HG02571 (cell line): Measurements from ENCODE around the gene ATG10.
"Not testable (repeated sequence)": the region's sequence is repeated elsewhere in the genome, so short reads cannot be mapped to it uniquely, and the experiment has no call there.

ENCODE experiments used
- ATAC-seq: cut with Tn5 transposase; IDR thresholded peaks from one replicate; pipeline ENCODE4 v1.9.1; 2021; ENCODE audit warnings: mild to moderate bottlenecking, moderate library complexity; ENCODE audit not compliant: unreplicated experiment

Gene ATG10

DNA sequence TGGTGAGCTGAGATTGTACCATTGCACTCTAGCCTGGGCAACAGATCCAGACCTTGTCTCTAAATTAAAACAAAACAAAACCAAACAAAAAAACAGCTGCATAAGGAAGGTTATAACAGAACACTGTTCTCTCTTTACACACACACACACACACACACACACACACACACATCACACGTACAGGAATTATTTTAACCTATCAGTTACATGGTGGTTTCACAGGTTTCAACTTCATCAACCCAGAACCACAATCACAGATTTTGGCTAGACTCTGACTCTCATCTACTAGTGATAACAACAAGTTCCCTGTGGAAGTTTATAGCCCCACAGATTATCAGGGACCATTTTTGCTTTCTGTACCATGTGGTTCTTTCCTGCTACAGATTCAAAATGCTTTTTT lies 246.1 kb downstream of the ATG10 start:
- no peak for ATAC-seq

DNA sequence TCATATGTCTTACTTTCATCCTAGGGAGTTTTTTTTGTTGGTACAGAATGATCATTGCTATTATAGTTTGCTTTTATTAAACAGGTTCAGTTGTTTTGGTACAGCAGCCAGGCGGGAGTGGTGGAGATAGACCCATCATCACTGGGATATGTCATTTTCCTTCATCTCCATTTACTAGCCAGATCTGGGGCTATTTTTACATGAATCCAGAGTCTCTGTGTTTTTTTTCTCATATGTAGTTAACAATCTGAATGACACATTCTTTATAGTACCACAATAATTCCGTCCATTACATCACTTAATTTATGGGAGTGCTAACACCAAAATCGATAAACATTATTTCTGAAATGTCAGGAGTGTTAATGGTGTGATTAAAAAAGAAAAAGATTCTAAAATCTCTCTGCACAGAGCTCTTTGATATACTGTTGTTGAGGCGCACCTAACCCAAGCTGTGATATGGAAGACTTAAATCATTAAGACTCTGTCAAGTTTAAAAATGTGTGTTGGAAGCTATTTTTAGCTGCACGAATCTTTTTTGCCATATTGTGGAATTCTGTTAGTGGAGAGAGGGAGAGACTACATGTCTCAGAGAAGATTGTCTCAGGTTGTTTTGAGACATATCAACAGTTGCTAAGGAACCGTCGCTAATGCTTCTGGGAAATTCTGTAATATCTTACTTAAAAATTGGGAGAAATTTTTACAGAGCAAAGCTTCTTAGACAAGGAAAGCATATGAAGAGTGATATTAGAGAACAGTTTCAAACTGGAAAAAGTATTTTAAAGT lies 246.7 kb downstream of the ATG10 start:
- ATAC-seq, result no peak

DNA sequence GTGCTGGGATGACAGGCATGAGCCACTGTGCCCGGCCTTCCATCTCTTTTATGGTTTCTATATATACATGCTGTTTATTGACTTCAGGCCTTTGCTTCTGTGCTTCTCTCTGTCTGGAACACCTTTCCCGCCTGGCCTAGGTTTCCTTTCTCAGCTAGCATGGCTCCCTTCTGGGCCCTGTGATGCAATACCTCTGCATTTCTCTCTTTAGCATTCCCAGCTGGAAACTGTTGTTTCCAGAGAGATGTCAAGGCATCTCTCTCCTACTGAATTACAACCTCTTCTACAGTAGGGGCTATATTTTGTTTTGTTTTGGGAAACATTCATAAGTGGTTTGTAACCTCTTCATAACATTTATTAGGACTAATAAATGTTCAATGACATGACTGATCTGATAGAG lies 249.2 kb downstream of the ATG10 start:
- no peak for ATAC-seq

DNA sequence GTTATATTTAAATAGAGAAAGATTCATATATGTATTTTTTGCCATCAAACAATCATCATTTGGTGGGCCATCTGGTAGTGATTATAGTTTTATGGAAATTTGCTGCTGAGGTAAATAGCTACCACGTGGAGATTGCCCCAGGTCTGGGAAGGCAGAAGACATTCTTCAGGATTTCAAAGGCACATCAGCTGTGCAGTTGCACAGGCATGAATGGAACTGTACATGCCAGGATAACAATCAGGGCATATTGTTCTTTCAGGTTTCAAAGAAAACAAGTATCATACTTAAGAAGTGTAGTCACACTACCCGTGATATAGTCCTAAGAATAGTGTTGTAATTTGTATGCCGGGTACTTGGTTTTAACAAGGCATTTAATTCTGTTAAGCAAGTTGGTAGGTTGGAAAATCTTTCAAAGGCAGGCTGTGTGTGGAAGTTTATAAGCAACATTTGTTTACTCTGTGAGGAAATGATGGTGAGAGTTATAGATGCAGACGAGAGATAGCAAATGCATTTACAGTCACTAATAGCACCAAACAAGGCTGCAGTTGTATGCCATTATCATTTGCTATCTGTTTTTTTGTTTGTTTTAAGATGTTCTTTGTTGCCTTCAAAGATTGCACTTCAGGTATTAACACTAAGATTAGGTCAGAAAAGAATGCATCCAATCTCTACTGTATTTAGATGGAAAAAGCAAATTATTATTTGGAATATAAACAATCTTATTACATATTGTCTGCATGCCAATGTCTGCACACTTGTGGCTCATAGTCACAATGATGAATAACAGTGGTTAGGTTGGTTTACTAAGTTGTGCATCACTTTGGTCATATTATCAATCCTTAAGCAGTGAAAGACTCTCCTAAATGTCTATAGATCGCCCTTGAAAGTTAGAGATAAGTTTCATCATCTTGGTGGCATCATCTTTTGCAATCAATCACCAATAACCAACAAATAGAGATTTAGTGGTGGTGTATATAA lies 251.1 kb downstream of the ATG10 start:
- no peak for ATAC-seq

DNA sequence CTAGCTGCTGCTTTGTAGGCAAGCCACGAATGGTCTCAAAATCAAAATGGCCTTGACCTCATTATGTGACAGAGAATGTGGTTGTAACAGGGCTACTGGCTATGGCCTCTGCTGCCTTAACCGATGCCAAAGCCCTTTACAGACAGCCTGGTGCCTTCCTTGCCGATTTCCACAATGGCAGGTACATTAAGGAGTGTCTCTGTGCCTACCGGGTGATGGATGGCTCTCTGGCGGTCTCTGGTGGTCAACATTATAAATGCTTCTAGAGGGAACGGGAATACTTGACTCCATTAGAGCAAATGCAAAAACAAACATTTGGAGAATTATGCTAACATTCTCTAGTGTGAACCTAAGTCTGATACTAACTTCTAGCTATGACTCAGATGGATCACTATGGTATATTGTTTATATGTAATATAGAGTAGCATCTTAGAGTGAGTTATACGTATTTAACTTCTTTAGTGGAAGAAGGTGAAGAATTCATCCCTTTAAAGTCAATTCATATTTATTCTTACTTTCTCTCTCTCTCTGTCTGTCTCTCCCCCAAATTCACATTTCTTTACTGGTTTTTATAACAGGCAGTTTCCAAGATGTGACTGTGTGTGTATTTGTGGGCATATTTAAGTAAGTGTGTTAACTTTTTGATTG lies 253.8 kb downstream of the ATG10 start:
- ATAC-seq, result peak; percentile 78

DNA sequence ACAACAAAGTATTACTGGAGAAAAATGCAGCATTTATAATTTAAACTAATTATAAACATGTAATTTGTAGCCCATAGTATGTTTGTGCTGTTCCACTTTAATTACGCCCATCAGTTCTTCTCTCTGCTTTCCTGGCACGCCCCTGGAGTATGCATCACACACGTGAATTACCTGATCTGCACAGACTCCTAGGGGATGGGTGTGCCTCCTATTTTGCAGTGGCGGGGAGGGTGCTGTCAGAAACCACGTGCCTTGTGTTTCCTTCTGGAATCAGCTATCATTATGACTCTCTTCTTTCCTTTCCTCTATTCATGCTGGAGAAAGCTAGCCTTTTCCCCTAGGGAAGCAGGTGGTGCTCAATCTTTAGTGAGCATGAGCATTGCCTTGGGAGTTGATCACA lies 263.1 kb downstream of the ATG10 start:
- no peak for ATAC-seq

DNA sequence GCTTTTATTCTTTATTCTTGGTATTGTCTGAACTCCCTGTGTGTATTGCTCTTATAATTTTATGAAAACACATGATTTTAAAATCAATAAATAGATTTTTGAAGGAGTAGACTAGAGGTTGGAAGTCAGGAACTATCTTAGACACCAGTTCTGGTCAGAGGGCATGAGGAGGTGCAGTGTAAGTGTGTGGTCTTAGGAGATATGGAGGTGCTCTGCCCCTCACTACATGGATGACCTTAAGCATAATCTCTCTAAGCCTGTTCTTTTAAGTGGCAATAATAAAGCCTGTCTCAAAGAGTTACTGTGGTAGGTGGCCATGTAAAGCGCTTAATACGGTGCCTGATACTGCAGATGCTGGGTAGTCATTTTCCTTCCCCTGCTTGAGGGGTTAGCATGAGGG lies 272.3 kb downstream of the ATG10 start:
- no peak for ATAC-seq

DNA sequence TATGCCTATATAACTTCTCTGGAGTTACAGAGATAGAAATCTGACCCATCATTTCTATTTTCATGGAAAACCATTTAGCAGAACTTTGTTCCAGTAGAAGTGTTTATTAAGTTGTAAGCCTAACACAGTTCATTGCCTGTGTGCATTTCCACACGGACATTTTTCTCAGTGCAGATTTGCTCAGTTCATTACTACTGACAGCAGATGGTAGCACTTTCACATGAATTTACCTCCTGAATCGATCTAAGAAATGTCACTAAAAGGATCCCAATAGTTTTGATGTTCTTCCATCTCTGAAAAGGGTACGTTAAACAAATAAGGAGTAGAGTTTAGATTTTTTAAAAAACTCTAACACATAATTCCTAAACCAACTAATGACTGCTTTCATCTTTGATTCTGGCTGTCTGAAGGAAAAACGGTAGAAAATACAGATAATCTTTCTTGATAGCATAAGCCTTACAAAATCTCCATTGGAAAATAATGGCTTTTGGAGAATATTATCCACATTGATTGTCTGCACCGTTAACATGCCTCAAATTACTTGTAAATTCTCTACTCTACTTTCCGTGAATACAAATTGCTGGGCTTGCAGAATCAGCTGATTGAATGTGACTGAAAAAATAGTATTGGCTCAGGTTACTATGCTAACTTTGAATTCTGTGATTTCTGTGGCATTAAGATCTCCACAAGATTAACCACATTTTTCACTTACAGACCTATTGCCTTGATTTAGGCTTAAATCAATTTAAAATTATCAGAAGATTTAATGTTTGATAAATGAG lies 273.2 kb downstream of the ATG10 start:
- ATAC-seq, result no peak

DNA sequence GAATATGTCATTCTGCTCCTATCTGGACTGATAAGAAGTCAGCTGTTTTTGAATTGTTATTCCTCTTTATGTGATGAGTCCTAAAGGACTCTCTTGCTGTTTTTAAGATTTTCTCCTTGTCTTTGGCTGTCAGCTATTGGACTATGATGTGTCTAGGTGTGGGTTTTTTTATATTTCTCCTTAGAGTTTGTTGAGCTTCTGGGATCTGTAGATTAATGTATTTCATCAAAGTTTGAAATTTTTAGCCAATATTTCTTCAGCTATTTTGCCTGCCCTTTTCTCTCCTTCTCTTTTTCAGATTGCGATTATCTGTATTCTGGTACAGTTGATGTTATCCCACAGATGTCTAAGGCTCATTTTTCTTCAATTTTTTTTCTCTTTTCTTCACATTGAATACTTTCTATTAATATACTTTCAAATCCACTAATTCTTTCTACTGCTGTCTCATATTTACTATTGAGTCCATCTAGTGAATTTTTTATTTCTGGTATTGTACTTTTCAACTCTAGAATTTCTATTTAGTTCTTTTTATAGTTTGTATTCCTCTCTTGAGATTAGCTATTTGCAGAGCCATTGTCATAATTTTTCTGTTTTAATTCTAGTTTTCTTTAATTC lies 275.2 kb downstream of the ATG10 start:
- ATAC-seq, result no peak

DNA sequence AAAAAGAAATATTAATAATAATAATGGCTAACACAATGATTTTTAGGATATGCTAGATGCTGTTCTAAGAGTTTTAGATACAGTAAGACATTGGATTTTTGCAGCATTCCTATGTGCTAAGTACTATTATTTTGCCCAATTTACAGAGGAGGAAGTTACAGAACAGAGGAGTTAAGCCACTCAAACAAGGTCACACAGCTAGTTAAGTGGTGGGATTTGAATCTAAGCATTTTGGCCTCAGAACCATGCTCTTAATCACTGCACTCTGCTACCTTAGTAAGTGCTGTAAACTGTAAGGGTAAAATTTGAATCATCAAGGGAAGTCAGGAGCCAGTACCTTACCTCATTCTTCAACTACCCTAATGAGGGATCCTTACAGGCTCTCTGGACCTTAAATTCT lies 280.9 kb downstream of the ATG10 start:
- no peak for ATAC-seq

DNA sequence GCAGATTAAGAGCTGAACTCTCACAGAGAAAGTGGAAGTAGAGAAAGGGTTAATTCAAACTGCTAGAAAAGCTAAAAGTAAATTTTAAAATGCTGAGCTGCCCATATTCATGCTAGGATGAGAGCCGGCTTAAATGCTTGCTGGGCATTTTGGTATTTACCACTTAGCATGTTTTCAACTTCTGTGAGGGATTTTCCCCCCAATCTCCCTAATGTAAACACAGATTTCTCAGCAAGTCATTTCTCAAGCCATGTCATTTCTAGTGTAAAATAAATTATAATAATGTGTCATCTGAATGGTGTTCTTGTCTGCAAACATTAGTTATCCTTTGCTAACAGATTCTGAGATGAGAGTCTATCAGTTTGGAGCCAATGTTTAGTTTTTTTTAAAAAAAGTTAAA lies 284.0 kb downstream of the ATG10 start:
- ATAC-seq, result no peak

DNA sequence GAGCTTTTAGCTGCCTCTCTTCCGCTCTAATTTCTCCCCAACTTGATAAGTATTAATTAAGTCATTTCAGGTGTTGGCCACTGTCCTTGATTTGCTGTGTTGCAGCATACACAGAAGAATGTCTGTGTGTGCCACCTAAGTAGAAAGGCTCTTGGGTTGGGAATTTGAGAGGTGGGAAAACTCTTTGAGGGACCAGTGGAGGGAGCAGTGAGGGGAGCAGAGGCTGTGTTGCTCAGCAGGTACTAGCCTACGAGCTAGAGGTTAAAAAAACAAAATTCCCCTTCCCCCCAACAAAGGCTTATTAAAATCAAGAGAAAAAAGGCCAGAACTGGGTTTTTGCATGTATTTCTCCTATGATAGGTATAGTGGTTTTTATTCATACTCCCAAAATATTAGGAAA lies 285.4 kb downstream of the ATG10 start:
- no peak for ATAC-seq

DNA sequence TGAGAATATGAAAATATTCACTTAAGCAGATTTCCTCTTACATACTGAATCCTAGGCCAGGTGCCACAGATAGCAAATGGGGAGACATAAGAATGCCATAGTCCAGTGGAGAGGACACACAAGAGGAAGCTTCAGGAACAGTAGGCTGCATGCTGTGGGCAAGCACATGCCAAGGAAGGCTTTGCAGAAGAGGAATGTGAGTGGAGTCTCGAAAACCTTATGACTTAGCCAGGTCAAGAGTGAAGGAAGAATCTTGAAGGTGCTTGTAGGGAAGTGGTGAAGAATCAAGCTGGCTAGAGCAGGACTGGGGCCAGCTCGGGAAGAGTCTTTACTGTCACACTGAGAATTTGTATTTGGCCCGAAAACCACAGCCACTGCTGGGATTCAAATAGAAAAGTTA lies 285.9 kb downstream of the ATG10 start:
- ATAC-seq, result no peak

DNA sequence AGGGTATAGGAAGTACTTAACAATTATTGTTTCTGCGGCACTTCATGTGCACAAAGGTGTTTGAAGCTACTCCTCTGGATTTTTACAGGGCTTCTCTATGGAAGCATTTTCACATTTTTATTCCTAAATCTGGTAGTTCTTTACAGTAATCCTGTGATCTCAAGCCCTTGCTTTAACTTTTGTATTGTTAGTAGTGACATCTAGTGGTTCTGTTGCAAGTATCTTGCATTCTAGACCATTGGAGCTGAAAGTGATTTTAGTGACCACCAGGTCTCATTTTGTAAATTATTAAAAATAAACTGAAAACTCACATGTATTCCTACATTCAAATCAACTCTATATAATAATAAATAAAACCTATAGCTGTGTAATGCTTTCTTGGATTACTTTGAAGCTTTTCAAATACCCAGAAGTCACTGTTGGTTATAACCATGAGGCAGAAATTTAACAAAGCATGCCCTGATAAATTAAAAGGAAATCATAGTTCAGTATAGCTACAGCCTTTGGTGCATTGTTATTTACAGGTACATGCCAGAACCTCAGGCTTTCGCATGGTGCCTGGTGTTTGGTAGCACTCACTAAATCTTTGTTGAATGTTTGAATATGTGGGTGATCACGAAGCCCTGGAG lies 287.5 kb downstream of the ATG10 start:
- ATAC-seq, result no peak

DNA sequence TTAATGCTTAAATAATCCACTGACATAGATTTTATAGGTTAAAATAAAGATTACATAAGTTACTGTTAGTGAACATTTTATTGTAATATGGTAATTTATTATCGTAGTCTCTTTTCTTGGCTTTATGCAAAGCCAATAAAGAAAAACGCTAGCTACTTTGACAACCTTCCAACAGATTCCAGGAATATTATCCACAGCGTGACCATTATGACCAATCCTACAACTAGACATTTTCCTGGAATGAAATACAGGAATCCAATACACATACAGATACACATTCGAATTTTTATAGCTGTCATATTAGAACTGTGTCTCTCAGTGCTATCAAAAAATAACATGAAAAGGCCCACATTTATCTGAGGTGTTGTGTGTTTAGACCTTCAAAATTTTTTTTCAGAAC lies 293.2 kb downstream of the ATG10 start:
- ATAC-seq, result no peak

DNA sequence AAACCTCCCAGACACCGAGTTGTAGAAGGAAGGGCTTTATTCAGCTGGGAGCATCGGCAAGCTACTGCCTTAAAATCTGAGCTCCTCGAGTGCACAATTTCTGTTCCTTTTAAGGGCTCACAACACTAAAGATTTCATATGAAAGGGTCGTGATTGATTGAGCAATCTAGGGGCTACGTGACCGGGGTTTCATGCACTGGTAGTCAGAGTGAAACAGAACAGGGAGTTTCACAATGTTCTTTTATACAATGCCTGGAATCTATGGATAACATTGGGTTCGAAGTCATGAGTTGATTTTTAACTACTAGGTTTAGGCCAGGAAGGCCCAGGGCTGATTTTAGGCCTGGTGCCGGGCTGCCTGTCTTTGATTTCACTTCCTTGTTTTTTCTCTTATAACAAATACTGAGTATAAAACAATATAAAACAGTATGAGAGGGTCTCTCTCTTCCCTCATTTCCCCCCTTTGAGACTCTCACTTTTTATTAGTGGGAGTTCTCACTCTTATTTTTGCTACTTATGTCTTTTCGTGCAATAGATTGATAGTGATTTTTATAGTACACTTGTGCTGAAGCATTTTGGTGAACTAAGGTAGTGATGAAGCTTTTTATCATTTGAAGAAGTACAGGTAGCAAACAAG lies 295.6 kb downstream of the ATG10 start:
- not testable (repeated sequence) for ATAC-seq

DNA sequence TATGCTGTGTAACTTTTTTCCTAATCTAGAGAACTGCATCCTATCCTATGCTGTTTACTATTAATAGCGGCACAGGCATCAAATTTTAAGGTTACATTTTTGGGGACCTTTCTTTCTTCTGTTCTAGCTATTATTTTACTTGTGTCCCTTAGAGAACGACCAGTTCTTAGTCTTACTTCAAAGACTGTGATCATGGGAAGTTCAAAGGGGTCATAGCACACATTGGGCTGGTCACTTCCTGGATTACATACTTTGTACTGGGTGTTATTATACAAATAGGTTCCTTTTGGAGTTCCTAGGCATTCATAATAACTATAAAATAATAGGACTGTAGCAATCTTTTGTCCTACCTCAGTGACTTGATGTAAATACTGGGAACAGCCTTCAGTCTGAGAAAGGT lies 297.5 kb downstream of the ATG10 start:
- not testable (repeated sequence) for ATAC-seq

DNA sequence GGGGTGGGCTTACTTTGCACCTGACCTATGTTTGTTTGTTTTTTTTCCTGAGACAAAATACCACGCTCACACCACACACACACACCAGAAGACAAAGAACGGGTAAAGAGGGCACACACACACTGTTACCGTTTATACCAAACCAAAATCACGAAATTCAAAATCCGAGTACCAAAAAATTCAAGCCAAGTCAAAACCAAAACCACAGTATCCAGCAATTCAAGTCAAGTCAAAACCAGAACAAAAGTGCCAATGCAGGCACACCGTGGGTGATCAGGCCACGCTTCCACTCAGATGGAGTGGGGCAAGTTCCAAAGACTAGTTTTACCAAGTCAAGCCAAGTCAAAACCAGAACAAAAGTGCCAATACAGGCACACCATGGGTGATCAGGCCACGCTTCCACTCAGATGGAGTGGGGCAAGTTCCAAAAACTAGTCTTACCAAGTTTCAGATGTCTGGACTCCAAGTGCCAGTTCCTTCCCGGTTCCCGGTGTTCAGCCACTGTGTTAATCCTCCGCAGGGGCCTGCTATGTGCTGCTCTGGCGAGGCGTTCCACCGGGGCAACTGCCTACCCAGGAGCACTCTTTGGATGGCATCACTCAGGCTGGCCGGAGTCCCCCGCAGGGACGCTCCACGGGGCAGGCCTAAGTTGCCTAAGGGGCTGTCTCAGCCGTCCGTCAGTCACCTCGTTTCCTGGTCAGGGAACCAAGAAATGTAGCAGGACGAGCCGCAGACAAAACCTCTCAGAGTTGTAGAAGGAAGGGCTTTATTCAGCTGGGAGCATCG lies 300.9 kb downstream of the ATG10 start:
- not testable (repeated sequence) for ATAC-seq

DNA sequence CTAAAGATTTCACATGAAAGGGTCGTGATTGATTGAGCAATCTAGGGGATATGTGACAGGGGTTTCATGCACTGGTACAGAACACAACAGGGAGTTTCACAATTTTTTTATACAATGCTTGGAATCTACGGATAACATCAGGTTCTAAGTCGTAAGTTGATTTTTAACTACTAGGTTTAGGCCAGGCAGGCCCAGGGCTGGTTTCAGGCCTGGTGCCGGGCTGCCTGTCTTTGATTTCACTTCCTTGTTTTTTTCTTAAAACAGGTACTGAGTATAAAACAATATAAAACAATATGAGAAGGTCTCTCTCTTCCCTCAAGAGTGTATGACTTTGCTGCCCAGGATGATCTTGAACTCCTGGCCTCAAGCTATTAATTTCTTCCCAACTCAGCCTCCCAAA lies 301.6 kb downstream of the ATG10 start:
- ATAC-seq, result not testable (repeated sequence)
